ENCODE data around the gene A1CF.
"Not testable (repeated sequence)": the region's sequence is repeated elsewhere in the genome, so short reads cannot be mapped to it uniquely, and the experiment has no call there.

Gene A1CF

GRCh38 chr10:50896721-50897120 lies 11.3 kb upstream of the A1CF start:
- Mint-ChIP-seq H3K27ac (peak overlapping the region in 1 of 3 experiments; percentile 32), H3K4me1 (no peaks in the 10 kb centered on the region), H3K9me3 (no peaks in the 10 kb centered on the region), H3K36me3 (ENCODE audit: low read depth) (no peaks in the 10 kb centered on the region), H3K4me3 (no peak overlapping the region), H3K27me3 (ENCODE audit: low read depth) (no peaks in the 10 kb centered on the region)
- no peak for TF ChIP-seq CTCF (IDR thresholded peaks at IDR 0.05; ENCODE audit: unreplicated experiment in 3 of 3)

- Mint-ChIP-seq H3K27ac (no peak overlapping the region), H3K27me3 (ENCODE audit: low read depth) (no peaks in the 10 kb centered on the region), H3K4me3 (no peak overlapping the region), H3K4me1 (no peaks in the 10 kb centered on the region), H3K36me3 (ENCODE audit: low read depth) (no peaks in the 10 kb centered on the region), H3K9me3 (no peaks in the 10 kb centered on the region)
- no peak for TF ChIP-seq CTCF (IDR thresholded peaks at IDR 0.05; ENCODE audit: unreplicated experiment in 3 of 3)
Measured at GRCh38 chr10:50894312-50894711, 8.9 kb upstream of the A1CF start.

- no peak for TF ChIP-seq CTCF (IDR thresholded peaks at IDR 0.05; ENCODE audit: unreplicated experiment in 3 of 3)
- H3K36me3 Mint-ChIP-seq (ENCODE audit: low read depth) = no peaks in the 10 kb centered on the region
- no peak overlapping the region for H3K4me3 Mint-ChIP-seq
- H3K27ac Mint-ChIP-seq = no peak overlapping the region
- H3K4me1 Mint-ChIP-seq = no peaks in the 10 kb centered on the region
- no peaks in the 10 kb centered on the region for H3K27me3 Mint-ChIP-seq (ENCODE audit: low read depth)
- H3K9me3 Mint-ChIP-seq = no peaks in the 10 kb centered on the region
Measured at GRCh38 chr10:50892467-50892866, 7.0 kb upstream of the A1CF start.

- Mint-ChIP-seq H3K36me3 (ENCODE audit: low read depth) (no peaks in the 10 kb centered on the region), H3K9me3 (no peaks in the 10 kb centered on the region), H3K27ac (no peak overlapping the region), H3K4me3 (peak overlapping the region in 1 of 3 experiments; percentile 67), H3K27me3 (ENCODE audit: low read depth) (peaks cover 9% of the 10 kb centered on the region), H3K4me1 (no peaks in the 10 kb centered on the region)
- TF ChIP-seq CTCF (IDR thresholded peaks at IDR 0.05; ENCODE audit: unreplicated experiment in 3 of 3) = no peak
Measured at GRCh38 chr10:50884302-50884701, 1.1 kb downstream of the A1CF start.

GRCh38 chr10:50883629-50884028 lies 1.8 kb downstream of the A1CF start:
- Mint-ChIP-seq H3K27ac (no peak overlapping the region), H3K4me3 (no peak overlapping the region), H3K4me1 (no peaks in the 10 kb centered on the region), H3K36me3 (ENCODE audit: low read depth) (no peaks in the 10 kb centered on the region), H3K9me3 (no peaks in the 10 kb centered on the region), H3K27me3 (ENCODE audit: low read depth) (peaks cover 9% of the 10 kb centered on the region)
- TF ChIP-seq CTCF (IDR thresholded peaks at IDR 0.05; ENCODE audit: unreplicated experiment in 3 of 3) = no peak

GRCh38 chr10:50882540-50882983 lies 2.9 kb downstream of the A1CF start:
- Mint-ChIP-seq H3K27ac (no peak overlapping the region), H3K4me3 (no peak overlapping the region), H3K27me3 (ENCODE audit: low read depth) (peaks cover 9% of the 10 kb centered on the region), H3K4me1 (no peaks in the 10 kb centered on the region), H3K36me3 (ENCODE audit: low read depth) (no peaks in the 10 kb centered on the region), H3K9me3 (no peaks in the 10 kb centered on the region)
- no peak for TF ChIP-seq CTCF (IDR thresholded peaks at IDR 0.05; ENCODE audit: unreplicated experiment in 3 of 3)

GRCh38 chr10:50881046-50881445 lies 4.4 kb downstream of the A1CF start:
- not testable (repeated sequence) for H3K27ac Mint-ChIP-seq; H3K4me1 Mint-ChIP-seq; H3K36me3 Mint-ChIP-seq (ENCODE audit: low read depth); H3K9me3 Mint-ChIP-seq; H3K4me3 Mint-ChIP-seq; H3K27me3 Mint-ChIP-seq (ENCODE audit: low read depth)

All from nephron (organoid).